DND-41 (cell line): ENCODE data around the gene RING1.

Experiments
- CTCF ChIP-seq: IDR thresholded peaks from 2 replicates; pipeline ENCODE4 v1.5.1; 2012; ENCODE audit warnings: borderline replicate concordance, low read length, moderate library complexity, mild to moderate bottlenecking; ENCODE audit not compliant: poor library complexity, severe bottlenecking; ENCODE audit errors: extremely low read depth
- EZH2 ChIP-seq: IDR thresholded peaks from 3 replicates; pipeline ENCODE4 v1.6.1; 2012; ENCODE audit warnings: borderline replicate concordance, low read depth, mild to moderate bottlenecking, moderate library complexity, low read length, inconsistent platforms; ENCODE audit not compliant: severe bottlenecking

GRCh38 chr6:33211136-33211535, 2.8 kb downstream of the RING1 start:
- TF ChIP-seq EZH2 (no peak), CTCF (no peak)
